ENCODE data around the gene NUP188. TPM values are rescaled to one million over a fixed set of nuclear protein-coding genes. Genes with fewer than 3 reads are reported as not detected.

Gene NUP188
- total RNA-seq, 1 experiment from 2014 or later: 75.5 TPM

DNA sequence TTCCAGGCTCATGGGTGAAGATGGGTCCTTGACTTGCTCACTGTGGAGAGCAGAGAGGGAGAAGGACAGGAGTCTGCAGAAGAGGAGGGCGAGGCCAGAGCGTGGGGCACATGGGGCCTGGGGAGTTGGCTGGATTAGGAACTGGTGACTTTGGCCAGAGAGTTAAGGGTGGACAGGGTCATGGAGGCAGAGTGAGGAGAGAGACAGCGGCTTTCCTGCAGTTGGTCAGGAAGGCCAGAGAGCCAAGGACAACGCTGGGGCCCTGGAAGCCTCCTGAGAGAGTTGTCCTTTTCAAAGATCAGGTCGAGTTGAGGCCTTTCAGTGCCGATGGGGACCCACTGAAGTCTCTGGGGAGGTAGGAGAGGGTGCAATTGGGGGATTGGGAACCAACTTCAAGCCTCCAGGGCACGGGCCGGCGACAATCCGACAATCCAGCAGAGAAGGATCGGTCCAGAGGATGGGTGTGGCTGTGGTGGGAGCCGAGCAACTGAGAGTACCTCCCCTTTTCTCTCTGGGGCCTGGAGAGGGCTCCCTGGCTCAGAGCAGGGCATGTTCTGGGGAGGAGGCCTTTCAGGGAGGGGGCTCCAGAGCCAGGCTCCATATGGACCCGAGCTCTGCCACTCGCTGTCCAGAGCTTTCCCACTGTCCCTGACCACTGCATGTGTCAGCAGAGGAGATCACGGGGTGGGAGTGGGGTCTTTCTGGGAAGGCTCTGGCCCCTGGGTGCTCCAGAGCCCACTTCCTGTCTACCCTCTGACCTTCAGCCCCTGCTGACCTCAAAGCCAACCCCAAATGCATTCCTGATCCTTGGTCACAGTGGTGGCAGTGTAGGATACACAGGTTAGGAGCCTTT lies 34.2 kb upstream of the NUP188 start:
- DNase-seq (ENCODE audit: low spot score): no peak

DNA sequence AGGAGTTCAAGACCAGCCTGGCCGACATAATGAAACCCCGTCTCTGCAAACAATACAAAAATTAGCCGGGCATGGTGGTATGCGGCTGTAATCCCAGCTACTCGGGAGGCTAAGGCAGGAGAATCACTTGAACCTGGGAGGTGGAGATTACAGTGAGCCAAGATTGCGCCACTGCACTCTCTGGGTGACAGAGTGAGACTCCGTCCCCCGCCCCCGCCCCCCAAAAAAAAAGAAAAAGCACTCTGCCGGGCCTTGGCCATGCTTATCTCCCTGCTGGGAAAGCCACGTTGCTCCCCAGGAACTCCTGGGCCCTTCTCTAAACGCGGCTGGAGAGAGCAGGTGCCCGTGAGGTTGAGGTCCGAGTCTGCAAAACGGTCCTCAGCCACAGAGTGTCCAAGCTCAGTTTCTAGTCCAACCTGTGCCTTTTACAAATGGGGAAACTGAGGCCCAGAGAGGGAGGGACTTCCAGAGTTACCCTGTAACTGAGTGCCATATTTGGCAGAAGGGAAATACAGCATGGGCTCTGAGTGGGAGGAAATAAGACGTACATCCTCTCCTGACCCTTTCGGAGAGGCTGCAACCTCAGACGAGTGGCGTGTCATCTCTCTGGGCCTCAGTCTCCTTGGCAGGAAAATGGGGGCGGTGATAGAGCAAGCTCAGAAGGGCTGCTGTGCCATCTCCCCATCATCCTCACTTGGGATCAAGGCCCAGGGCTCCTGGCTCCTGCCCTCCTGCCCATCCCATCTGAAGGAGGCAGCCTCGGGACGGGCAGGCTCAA lies 33.3 kb upstream of the NUP188 start:
- DNase-seq (ENCODE audit: low spot score): no peak

DNA sequence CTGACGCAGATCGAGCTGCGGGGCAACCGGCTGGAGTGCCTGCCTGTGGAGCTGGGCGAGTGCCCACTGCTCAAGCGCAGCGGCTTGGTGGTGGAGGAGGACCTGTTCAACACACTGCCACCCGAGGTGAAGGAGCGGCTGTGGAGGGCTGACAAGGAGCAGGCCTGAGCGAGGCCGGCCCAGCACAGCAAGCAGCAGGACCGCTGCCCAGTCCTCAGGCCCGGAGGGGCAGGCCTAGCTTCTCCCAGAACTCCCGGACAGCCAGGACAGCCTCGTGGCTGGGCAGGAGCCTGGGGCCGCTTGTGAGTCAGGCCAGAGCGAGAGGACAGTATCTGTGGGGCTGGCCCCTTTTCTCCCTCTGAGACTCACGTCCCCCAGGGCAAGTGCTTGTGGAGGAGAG lies 31.3 kb upstream of the NUP188 start:
- no peak for DNase-seq (ENCODE audit: low spot score)

DNA sequence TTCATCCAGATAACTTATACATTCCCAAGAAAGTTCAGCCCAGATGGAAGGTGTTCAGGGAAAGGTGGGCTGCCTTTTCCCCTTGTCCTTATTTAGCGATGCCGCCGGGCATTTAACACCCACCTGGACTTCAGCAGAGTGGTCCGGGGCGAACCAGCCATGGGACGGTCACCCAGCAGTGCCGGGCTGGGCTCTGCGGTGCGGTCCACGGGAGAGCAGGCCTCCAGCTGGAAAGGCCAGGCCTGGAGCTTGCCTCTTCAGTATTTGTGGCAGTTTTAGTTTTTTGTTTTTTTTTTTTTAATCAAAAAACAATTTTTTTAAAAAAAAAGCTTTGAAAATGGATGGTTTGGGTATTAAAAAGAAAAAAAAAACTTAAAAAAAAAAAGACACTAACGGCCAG lies 30.8 kb upstream of the NUP188 start:
- DNase-seq (ENCODE audit: low spot score): no peak

DNA sequence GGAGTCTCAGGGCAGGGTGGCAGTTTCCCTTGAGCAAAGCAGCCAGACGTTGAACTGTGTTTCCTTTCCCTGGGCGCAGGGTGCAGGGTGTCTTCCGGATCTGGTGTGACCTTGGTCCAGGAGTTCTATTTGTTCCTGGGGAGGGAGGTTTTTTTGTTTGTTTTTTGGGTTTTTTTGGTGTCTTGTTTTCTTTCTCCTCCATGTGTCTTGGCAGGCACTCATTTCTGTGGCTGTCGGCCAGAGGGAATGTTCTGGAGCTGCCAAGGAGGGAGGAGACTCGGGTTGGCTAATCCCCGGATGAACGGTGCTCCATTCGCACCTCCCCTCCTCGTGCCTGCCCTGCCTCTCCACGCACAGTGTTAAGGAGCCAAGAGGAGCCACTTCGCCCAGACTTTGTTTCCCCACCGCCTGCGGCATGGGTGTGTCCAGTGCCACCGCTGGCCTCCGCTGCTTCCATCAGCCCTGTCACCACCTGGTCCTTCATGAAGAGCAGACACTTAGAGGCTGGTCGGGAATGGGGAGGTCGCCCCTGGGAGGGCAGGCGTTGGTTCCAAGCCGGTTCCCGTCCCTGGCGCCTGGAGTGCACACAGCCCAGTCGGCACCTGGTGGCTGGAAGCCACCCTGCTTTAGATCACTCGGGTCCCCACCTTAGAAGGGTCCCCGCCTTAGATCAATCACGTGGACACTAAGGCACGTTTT lies 30.2 kb upstream of the NUP188 start:
- DNase-seq (ENCODE audit: low spot score): no peak

DNA sequence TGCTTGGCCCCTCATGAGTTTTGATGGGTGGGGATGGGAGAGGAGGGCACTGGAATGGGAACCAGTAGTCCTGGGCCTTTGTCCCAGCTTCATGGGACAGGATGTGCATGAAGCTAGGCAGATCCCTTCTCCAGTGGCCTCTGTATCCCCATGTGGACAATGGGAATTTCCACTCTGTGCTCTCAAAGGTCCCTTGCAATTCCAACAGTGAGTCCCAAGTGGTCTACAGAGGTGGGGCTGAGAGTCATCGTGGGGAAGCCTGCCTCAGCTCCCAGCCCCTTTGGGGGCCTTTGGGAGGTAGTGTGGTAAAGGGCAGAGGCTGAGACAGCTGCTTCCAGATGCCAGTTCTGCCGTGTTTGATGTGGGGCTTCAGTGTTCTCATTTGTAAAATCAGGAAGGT lies 28.6 kb upstream of the NUP188 start:
- no peak for DNase-seq (ENCODE audit: low spot score)

DNA sequence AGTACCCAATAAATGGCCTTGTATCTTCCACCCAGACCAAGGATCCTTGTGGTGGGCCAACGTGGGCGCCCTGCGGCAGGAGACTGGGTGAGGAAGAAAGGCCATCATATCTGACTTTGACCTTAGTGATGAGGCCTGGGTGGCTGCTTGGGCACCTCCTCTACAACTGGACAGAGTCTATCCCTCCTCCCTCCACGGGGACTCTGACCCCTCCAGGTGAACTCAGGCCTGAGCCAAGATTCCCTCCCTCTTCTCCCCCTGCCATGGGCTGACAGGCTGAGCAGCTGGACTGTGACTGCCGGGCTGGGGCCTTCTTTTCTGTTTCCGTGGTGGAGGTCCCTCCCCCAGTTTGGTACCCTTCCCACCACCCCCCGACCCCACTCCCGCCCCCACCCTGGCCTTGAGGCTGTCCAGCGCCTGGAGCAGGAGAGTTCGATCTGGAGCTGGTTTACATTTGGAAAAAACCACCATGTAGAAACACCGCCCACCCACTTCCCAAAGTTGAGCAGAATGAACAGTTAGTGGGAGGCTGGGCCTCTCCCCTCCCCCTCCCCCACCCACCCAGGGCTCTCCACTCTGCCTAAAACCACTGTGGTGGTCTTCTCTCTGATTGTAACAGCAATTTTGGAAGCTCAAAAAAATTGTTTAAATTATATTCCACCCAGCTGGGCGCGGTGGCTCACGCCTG lies 28.0 kb upstream of the NUP188 start:
- no peak for DNase-seq (ENCODE audit: low spot score)

DNA sequence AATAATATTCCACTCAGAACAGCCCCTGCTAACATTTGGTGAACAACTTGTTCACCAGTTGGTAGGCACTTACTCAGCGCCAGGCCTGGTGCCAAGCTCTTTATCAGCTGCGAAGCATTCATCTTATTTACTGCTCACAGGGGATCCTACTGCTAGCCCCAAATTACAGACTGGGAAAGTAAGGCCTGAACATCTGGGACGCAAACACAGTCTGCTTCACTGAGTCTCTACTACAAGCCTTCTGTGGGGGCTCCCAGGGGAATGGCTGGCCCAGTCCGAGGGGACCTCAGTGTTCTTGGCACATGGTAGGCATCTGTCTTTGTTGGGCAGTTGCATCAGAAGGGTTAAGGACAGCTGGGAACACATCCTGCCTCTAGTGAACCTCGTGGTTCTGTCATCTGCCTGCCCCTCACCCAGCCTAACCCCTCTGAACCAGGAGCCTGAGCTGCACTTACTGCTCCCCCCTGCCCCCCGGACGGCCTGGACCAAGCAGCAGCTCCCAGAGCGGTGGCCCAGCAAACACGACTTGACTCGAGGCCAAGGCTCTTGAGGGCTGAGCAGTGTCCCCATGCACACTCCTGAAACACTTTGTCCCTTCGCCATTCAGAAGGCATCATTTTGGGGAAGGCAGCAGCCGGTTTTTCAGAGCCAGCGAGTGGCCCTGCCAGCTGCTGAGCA lies 27.0 kb upstream of the NUP188 start, which contains the start of gene PHYHD1:
TSS of gene PHYHD1 (plus strand) at position 602 of the 678 bp plus-strand sequence. CDS start 1,342 bp downstream, outside the sequence.
- DNase-seq (ENCODE audit: low spot score): no peak

DNA sequence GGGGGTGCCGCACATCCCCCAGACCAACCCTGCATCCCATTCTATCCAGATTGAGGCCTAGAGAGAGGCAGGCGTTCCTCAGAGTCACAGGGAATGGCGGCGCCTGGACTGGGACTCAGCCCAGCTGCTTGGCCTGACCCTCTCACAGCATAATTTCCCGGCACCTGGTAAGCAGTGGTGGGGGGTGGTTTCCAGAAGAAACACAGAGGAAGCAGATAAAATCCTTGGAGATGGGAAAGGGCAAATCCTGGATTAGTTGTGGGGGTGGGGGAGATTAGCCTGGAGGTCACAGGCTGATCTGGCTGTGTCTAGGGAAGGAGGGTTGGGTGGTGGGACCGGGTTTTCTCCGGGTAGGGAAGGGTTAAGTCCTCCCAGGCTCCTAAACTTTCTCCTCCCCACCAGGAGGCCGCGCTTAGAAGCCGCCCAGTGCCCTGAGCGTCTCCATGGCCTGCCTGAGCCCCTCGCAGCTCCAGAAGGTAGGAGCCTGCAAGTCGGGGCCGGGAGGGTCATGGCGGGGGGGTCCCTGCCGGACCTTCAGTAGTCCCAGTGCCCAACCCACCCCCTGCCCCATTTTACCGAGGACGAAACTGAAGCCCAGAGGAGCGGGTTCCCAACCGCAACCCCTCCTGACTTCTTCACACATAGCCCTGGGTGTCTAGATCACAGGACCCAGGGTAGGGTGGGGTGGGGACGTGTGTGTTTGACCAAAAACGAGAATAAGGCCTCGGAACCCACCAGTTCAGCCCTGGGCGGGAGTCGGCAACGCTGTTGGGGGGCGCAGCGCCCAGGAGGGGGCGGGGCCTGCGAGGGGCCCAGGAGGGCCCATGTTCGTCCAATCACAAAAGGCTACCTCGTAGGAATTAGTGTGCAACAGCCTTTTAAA lies 25.4 kb upstream of the NUP188 start:
- DNase-seq (ENCODE audit: low spot score): no peak

DNA sequence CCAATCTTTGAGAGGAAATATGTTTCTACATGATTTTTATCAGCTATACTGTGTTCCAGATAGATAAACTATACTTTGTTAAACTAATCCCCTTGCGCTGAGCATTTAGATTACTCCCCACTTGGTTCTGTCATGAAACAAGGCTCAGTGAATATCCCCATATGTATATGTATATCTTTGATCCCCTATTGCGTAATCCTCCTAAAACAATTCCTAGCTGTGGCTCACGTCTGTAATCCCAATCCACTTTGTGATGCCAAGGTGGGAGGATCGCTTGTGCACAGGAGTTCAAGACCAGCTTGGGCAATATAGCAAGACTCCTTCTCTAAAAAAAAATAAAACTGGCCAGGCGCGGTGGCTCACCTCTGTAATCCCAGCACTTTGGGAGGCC lies 24.0 kb upstream of the NUP188 start:
- DNase-seq (ENCODE audit: low spot score): no peak

DNA sequence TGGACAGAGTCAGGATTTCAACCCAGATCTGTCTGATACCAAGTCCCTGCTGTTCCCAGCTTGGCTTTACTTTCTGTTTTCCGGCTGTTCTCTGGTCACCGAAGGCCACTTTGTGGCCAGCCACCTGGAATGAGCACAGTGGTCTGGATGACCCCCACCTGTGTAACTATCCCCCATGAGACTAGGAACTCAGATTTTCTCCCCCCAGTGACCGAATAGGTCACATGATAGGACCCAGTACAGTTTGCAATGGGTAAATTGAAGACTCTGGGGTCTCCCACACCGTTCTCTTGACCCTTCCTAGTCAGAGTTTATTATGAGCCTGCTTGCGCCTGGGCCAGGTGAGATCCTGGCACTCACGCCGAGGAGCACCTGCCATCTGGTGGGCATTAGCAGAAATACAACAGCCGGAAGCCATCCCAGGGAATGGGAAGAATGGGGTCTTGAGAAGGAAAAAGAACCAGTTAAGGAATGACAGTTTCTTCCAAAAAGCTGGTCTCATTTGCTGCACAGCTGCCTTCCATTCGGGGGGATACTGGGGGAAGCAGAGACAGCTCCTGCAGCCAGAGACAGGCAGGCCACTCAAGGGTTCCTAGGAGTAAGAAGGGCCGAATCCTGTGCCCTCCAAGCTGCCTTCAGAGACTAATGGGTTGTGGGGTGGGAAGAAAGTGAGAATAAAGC lies 19.6 kb upstream of the NUP188 start:
- peak; percentile 75 for DNase-seq (ENCODE audit: low spot score)

DNA sequence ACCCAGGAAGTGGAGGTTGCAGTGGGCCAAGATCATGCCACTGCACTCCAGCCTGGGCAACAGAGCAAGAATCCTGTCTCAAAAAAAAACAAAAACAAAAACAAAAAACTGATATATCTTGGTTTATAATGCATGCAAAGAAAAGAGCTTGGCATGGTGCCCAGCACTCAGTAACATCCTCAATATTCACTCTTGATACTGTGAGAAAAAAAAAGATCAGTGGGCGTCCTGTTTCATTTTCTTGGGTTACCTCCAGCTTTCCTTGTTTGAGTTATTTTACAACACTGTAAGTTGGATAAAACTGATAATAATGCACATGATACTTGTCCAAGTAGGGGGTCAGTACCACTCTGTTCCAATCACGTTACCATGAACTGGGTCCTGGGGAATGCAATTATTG lies 18.9 kb upstream of the NUP188 start:
- no peak for DNase-seq (ENCODE audit: low spot score)

DNA sequence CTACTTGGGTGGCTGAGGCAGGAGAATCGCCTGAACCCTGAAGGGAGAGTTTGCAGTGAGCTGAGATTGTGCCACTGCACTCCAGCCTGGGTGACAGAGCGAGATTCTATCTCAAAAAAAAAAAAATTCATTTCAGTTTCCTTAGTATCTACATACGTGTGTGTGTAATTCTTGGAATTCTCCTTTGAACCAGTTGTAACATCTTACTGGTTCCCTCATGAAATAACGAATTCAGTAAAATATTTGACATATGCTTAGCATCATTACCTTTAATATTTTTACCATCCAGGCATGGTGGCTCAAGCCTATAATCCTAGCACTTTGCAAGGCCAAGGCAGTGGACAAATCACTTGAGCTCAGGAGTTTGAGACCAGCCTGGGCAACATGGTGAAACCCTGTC lies 17.9 kb upstream of the NUP188 start:
- no peak for DNase-seq (ENCODE audit: low spot score)

DNA sequence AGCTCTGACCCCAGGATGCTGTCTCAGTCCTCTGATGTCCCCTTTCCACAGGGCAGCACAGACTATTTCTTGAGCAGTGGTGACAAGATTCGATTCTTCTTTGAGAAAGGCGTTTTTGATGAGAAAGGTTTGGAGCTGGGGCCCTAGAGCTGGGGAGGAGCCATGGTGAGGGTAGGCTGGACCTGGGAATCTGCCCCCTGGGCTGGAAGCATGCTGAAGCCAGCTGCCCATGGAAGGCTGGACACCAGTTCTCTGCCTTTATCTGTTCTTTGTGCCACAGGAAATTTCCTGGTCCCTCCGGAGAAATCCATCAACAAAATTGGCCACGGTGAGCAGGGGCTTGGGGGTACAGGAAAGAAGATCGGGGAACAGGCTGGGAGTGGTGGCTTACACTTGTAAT lies 13.8 kb upstream of the NUP188 start:
- DNase-seq (ENCODE audit: low spot score): no peak

DNA sequence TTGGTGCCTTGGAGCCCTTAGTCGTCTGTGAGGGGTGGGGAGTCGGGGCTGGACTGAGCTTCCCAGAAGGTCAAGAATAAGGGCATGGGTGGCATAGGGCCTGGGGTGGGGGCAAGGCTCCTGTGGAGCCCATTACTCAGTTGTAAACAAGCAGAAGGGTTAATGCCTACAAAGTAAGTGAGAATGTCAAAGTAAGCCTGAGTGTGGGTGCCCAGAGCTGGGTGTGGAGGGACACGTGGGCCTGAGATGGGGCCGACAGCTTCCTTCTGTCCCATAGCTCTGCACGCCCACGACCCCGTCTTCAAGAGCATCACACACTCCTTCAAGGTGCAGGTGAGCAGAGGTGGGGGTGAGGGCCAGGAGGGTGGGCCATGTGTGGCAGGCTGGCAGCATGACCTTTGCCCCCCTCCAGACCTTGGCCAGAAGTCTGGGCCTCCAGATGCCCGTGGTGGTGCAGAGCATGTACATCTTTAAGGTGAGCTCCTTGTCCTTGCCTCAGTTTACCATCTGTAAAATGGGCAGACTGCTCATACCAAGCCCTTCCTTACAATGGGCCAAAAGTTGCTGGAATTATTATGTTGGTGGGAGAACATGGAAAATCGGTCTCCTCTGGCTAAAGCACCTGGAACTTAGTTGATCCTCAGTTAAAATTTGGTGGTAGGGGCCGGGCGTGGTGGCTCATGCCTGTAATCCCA lies 11.2 kb upstream of the NUP188 start:
- no peak for DNase-seq (ENCODE audit: low spot score)

DNA sequence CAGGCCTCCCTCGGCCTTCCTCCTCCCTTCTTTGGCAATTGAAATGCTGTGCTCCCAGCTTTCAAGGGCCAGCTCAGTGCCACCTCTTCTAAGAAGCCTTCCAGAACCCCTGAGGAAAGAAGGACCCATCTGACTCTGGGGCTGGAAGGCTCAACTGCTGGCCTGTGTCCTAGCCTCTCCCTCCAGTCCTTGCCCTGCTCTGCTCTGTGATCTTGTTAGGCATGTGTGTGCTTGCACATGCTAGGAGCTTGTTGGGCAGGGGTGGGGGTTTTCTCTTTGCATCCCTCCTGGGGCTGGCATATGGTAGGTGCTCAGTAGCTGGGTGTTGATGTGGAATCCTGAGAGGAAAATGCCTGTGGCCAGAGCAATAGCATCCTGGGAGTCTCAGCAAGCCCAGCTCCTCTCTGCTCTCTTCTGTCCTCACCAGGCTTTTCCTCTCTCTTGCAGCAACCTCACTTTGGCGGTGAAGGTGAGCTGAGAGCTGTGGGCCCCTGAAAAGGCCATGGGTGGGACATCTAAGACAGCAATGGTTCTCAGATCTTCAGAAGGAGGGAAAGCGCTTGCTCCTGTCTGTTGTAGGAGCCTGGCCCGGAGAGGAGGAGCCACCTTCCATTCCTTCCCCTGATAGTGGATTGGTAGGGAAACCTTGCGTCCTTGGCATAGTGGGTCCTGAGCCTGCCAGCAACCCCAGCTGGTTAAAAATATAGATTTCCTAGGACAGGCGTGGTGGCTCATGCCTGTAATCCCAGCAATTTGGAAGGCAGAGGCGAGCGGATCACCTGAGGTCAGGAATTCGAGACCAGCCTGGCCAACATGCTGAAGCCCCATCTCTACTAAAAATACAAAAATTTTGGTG lies 10.0 kb upstream of the NUP188 start:
- DNase-seq (ENCODE audit: low spot score): no peak

DNA sequence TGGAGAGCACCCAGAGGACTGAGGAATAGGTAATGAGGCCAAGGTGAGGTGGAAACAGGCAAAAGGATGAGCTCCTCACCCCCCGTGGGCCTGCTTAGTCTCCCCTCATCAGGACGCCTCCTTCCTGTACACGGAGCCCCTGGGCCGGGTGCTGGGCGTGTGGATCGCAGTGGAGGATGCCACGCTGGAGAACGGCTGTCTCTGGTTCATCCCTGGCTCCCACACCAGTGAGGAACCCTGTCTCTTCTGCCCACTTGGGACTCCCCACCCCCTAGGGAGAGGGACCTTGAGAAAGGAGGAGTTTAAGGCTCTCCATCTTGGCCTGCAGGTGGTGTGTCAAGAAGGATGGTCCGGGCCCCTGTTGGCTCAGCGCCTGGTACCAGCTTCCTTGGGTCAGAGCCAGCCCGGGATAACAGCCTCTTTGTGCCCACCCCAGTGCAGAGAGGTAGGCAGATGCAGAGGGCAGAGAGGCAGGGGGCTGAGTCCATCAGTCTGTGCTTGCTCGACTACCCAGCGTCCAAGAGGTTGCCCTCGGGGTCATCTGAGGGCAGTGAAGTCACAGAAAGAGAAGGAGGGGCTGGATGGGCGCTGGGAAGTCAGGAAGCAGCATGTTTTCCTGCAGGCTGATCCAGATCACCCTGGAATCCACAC lies 7.1 kb upstream of the NUP188 start:
- no peak for DNase-seq (ENCODE audit: low spot score)

All from HT-29 (cell line).